NCI-H2081 (cell line): ENCODE data around the gene CNDP1.

Experiments
- DNase-seq, 2 experiments: peaks; one replicate each; lab custom pipeline; 2025; lab: John Stamatoyannopoulos, UW

CNDP1 gene

GRCh38 chr18:74587441-74587840 is 53.1 kb downstream of the CNDP1 start:
- no peak for DNase-seq

- DNase-seq, result no peak
Measured at GRCh38 chr18:74589021-74589420, 54.7 kb downstream of the CNDP1 start.

GRCh38 chr18:74589811-74590210 is 55.5 kb downstream of the CNDP1 start:
- DNase-seq, result no peak

GRCh38 chr18:74590671-74591070 is 56.4 kb downstream of the CNDP1 start:
- no peak for DNase-seq

GRCh38 chr18:74595431-74595830 is 61.1 kb downstream of the CNDP1 start:
- DNase-seq, result no peak

GRCh38 chr18:74597034-74597661 is 62.8 kb downstream of the CNDP1 start:
- DNase-seq, result peak; percentile 52 to 83

DNA sequence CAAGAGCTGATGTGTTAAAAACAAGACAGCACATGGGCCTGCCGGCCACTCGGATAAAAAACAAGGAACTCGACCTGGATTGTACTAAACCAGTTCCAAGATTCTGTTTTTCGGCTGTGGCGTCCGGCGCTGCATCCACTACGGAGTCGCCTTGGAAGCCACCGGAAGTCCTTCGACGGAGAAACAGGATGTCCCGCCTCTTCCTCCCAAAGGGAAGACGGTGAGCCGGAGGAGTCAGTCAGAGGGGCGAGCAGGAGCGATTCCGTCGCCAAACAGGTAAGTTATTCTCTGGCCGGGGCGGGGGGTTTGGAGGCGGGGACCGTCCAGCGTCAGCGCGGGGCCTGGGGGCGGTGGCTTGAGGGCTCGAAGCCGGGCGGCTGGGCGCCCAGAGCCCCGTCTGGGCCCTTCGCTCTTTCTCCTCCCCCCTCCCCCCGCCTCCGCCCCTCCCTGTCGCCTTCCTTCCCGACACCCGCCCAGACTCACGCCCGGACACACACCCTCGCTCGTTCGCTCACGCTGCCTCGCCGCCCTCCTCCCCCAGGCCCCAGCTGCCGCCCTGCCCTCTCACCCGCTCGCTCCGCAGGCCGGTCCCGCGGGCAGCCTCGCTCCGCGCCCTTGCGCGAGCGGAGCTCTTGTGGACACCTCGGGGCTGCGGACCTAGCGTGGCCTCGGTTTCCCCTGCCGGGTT is 63.5 kb downstream of the CNDP1 start, which contains the start of gene ZNF407:
Gene ZNF407, plus strand, starts transcription at position 209 of the 688 bp plus-strand sequence. CDS start 33,150 bp downstream, outside the sequence.
- DNase-seq, result peak; percentile 78 to 90

DNA sequence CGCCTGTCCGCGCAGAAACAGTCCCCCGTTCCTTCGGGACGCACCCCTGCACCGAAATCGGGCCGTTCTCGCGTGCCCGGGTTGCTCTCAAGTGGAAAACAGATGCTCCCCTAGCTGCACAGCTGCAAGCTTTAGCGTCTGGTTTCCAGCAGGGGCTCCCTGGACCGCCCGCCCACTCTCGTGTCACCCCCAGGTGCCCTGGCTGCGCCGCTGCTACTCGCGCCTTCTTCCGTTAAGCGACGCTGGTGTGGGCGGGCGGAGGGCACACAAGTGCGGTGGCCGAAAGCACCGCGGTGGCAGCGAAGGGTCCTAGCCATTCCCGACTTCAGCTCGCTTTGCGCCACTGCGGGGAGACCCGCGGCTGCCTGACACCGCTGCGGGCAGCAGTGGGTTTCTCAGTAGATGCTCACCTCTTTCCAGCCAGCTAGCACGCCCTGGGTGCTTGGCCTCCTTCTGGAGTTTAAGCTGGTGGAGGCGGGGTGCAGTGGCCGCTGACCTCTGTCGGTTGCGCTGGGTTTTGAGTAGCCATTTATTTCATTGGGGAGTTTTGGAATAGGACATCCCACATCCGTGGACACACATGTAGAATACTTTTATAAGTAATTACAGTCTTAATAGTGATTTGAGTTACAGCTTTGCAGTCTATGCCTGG is 64.2 kb downstream of the CNDP1 start:
- peak; percentile 25 to 57 for DNase-seq

GRCh38 chr18:74604361-74604760 is 70.1 kb downstream of the CNDP1 start:
- no peak for DNase-seq

DNA sequence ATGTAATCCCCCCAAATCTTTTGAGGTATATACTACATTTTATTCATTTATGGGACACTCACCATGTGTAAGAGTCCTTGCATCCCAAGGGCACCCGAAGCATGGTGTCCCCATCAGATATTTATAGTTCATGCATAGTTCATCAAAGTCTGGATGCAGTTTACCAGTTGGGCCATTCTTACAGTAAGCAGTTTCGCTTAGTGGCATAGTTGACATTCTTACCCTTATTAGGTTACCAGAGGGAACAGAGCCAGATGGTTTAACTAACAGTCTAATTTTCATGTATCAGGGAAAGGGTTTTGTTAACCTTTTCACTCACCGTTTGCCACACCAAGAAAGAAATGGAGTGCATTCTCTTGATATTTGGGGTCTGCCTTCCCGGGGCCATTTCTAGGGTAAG is 70.5 kb downstream of the CNDP1 start:
- no peak for DNase-seq

DNA sequence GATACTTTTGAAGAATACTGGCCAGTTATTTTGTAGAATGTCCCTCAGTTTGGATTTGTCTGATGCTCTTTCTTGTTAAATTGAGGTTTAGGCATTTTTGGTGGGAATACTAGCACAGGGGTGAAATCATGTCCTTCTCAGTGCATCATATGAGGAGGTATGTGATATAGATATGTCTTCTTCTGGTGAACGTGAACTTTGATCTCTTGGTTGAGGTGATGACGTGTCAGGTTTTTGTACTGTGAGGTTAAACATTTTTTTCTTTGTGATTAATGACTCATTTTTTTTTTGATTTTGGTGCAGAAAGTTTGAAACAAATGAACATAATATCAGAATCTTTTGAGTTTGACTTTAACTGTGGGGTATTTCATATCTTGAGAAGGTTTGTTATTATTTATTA is 74.4 kb downstream of the CNDP1 start:
- DNase-seq, result no peak

- no peak for DNase-seq
Measured at GRCh38 chr18:74609535-74609934, 75.2 kb downstream of the CNDP1 start.

- DNase-seq, result no peak
Measured at GRCh38 chr18:74610051-74610615, 75.8 kb downstream of the CNDP1 start.

DNA sequence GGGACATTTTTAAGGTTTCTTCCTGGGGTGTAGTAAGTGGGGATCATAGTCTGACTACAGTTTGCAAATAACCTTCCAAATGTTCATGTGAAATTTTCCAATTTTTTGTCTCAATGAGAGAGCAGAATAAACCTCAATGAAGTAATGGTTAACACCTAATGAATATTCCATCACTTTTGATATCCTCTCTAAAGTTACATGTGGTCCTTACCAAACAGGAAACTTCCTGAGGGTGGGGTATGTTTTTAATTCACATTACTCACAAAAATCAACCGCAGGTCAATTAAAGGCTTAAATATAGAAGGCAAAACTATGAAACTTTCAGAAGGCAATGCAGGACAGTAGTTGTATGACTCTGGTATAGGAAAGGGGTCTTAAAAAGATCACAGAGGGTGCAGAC is 76.6 kb downstream of the CNDP1 start:
- no peak for DNase-seq

GRCh38 chr18:74611765-74612164 is 77.5 kb downstream of the CNDP1 start:
- DNase-seq, result no peak

DNA sequence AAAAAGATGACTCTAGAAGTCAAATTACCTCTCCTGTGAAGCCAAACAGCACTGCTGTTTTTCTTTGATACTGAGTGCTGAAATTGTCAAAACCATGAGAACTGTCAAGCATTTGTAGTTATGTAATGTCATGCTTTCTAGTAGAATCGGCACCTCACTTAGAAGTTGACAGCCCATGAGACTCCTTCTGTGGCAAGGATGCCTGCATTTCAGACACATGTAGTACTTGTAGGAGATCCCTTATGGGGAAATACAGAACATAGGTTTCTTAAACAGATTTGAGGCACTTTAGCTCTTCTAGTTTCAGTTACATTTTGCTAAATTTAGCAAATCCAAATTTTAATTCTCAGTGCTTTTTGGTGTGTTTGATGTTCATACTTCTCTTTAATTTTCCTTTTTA is 79.1 kb downstream of the CNDP1 start:
- DNase-seq, result peak in 1 of 2 experiments; percentile 31

- no peak for DNase-seq
Measured at GRCh38 chr18:74616494-74616893, 82.2 kb downstream of the CNDP1 start.

DNA sequence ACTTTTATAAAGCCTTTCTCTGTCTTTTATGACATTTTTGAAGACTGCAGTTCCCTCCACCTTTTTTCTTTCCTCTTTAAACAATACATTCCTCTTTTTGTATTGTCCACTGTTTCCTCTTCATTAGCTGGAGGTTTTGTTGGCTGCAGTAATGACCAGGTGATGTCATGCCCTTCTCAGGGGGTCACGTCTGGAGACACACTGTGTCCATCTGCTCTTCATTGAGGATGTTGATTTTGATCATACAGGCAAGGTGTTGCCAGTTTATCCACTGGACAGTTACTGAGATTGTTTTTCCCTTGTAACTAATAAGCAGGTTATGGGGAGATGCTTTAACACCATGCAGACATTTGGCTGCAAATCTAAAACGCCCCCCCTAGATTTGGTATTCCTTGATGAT is 83.2 kb downstream of the CNDP1 start:
- no peak for DNase-seq

- no peak for DNase-seq
Measured at GRCh38 chr18:74622072-74622471, 87.8 kb downstream of the CNDP1 start.

- DNase-seq, result peak in 1 of 2 experiments; percentile 8
Measured at GRCh38 chr18:74623047-74623816, 88.9 kb downstream of the CNDP1 start.

- no peak for DNase-seq
Measured at GRCh38 chr18:74624466-74624865, 90.2 kb downstream of the CNDP1 start.

GRCh38 chr18:74625157-74625556 is 90.9 kb downstream of the CNDP1 start:
- peak in 1 of 2 experiments; percentile 54 for DNase-seq
